Panc1 (cell line): ENCODE results near the gene RPL13.

Source experiments
- CTCF ChIP-seq: fragments of 450-650 bp; IDR thresholded peaks from 2 replicates; pipeline ENCODE4 v1.5.1; 2017; ENCODE audit warnings: mild to moderate bottlenecking
- POLR2AphosphoS5 ChIP-seq: IDR thresholded peaks from 2 replicates; pipeline ENCODE4 v1.6.1; 2012; ENCODE audit warnings: mild to moderate bottlenecking, low read depth, low read length, moderate library complexity
- TF ChIP-seq, protein P1 (sequence below), 2 experiments: IDR thresholded peaks; 2 replicates each; pipeline ENCODE4 v1.6.1; 2011 to 2012; ENCODE audit warnings: low read depth in 2 of 2, control low read depth in 1 of 2, low read length in 1 of 2, mild to moderate bottlenecking in 1 of 2, moderate library complexity in 1 of 2; ENCODE audit not compliant: insufficient read depth in 1 of 2

- TF ChIP-seq CTCF: no peak
- TF ChIP-seq, protein P1, sequence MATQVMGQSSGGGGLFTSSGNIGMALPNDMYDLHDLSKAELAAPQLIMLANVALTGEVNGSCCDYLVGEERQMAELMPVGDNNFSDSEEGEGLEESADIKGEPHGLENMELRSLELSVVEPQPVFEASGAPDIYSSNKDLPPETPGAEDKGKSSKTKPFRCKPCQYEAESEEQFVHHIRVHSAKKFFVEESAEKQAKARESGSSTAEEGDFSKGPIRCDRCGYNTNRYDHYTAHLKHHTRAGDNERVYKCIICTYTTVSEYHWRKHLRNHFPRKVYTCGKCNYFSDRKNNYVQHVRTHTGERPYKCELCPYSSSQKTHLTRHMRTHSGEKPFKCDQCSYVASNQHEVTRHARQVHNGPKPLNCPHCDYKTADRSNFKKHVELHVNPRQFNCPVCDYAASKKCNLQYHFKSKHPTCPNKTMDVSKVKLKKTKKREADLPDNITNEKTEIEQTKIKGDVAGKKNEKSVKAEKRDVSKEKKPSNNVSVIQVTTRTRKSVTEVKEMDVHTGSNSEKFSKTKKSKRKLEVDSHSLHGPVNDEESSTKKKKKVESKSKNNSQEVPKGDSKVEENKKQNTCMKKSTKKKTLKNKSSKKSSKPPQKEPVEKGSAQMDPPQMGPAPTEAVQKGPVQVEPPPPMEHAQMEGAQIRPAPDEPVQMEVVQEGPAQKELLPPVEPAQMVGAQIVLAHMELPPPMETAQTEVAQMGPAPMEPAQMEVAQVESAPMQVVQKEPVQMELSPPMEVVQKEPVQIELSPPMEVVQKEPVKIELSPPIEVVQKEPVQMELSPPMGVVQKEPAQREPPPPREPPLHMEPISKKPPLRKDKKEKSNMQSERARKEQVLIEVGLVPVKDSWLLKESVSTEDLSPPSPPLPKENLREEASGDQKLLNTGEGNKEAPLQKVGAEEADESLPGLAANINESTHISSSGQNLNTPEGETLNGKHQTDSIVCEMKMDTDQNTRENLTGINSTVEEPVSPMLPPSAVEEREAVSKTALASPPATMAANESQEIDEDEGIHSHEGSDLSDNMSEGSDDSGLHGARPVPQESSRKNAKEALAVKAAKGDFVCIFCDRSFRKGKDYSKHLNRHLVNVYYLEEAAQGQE (IDR thresholded peaks at IDR 0.05; ENCODE audit: insufficient read depth in 1 of 2, low read depth in 2 of 2, low read length in 1 of 2): no peak
- TF ChIP-seq POLR2AphosphoS5: no peak
Measured at GRCh38 chr16:89581861-89582563, 21.5 kb downstream of the RPL13 start.
